GOT3 (cell line): Measurements from ENCODE around the gene GPR148.
"Not testable (repeated sequence)": the region's sequence is repeated elsewhere in the genome, so short reads cannot be mapped to it uniquely, and the experiment has no call there.

Source experiments
- DNase-seq: peaks from one replicate; lab custom pipeline; 2025; ENCODE audit warnings: mixed read lengths; lab: John Stamatoyannopoulos, UW

The GPR148 gene

GRCh38 chr2:130728549-130729316 lies at the start of gene GPR148:
TSS of gene GPR148 (plus strand) at chr2:130729070. CDS start at chr2:130729152, 82 bp downstream.
- no peak for DNase-seq

- DNase-seq: not testable (repeated sequence)
Measured at GRCh38 chr2:130692041-130692770, 36.7 kb upstream of the GPR148 start.

- DNase-seq: not testable (repeated sequence)
Measured at GRCh38 chr2:130693474-130693873, 35.4 kb upstream of the GPR148 start.

GRCh38 chr2:130703250-130703649 lies 25.6 kb upstream of the GPR148 start:
- DNase-seq: not testable (repeated sequence)

- DNase-seq: not testable (repeated sequence)
Measured at GRCh38 chr2:130714795-130715194, 14.1 kb upstream of the GPR148 start.

GRCh38 chr2:130720036-130720435 lies 8.8 kb upstream of the GPR148 start:
- no peak for DNase-seq

GRCh38 chr2:130720528-130720927 lies 8.3 kb upstream of the GPR148 start:
- no peak for DNase-seq

GRCh38 chr2:130724455-130724854 lies 4.4 kb upstream of the GPR148 start:
- DNase-seq: no peak

- no peak for DNase-seq
Measured at GRCh38 chr2:130726614-130727180, 2.2 kb upstream of the GPR148 start.

GRCh38 chr2:130727286-130727924 lies 1.5 kb upstream of the GPR148 start:
- DNase-seq: peak; percentile 14

GRCh38 chr2:130728007-130728454 lies 839 bp upstream of the GPR148 start:
- no peak for DNase-seq

- DNase-seq: no peak
Measured at GRCh38 chr2:130729322-130730299, 741 bp downstream of the GPR148 start.

- not testable (repeated sequence) for DNase-seq
Measured at GRCh38 chr2:130732257-130732656, 3.4 kb downstream of the GPR148 start.

- DNase-seq: no peak
Measured at GRCh38 chr2:130735200-130735599, 6.3 kb downstream of the GPR148 start.

GRCh38 chr2:130736487-130736886 lies 7.6 kb downstream of the GPR148 start:
- DNase-seq: no peak

GRCh38 chr2:130737592-130737991 lies 8.7 kb downstream of the GPR148 start:
- no peak for DNase-seq

GRCh38 chr2:130740671-130741070 lies 11.8 kb downstream of the GPR148 start:
- no peak for DNase-seq

- DNase-seq: no peak
Measured at GRCh38 chr2:130743278-130743677, 14.4 kb downstream of the GPR148 start.

GRCh38 chr2:130744287-130745117 lies 15.6 kb downstream of the GPR148 start:
- no peak for DNase-seq

- no peak for DNase-seq
Measured at GRCh38 chr2:130749078-130749477, 20.2 kb downstream of the GPR148 start.
